OCI-LY7 (cell line): ENCODE results near the gene SIRPA.

Experiments used
- CTCF ChIP-seq: fragments of 200-600 bp; sonication (generic); conservative IDR thresholded peaks from 2 replicates; pipeline ENCODE4 v1.5.1; 2014; ENCODE audit warnings: mild to moderate bottlenecking, antibody characterized with exemption, low read length, moderate library complexity, mixed read lengths
- EZH2phosphoT487 ChIP-seq: fragments of 200-600 bp; sonication (generic); IDR thresholded peaks from 2 replicates; pipeline ENCODE4 v1.6.1; 2018; ENCODE audit warnings: low read depth, borderline replicate concordance, mild to moderate bottlenecking, mixed run types, antibody characterized with exemption, low read length, moderate library complexity, mixed read lengths

- TF ChIP-seq CTCF (no peak), EZH2phosphoT487 (no peak)
These were observed 7.9 kb upstream of the SIRPA start for GRCh38 chr20:1887321-1887720.
